ENCODE data around the gene SEMA3E.

SEMA3E gene

GRCh38 chr7:83426325-83426724 is 222.6 kb downstream of the SEMA3E start:
- H3K4me3 ChIP-seq (ENCODE audit: low read depth, low read length) = no peak overlapping the region
- no peak for DNase-seq (ENCODE audit: low read depth)
- TF ChIP-seq CTCF (IDR thresholded peaks at IDR 0.05; ENCODE audit: insufficient read depth, low read depth, low read length, missing control alignments) = no peak

GRCh38 chr7:83419013-83419412 is 229.9 kb downstream of the SEMA3E start:
- no peak for DNase-seq (ENCODE audit: low read depth)
- no peak overlapping the region for H3K4me3 ChIP-seq (ENCODE audit: low read depth, low read length)
- no peak for TF ChIP-seq CTCF (IDR thresholded peaks at IDR 0.05; ENCODE audit: insufficient read depth, low read depth, low read length, missing control alignments)

- DNase-seq (ENCODE audit: low read depth) = no peak
- no peak overlapping the region for H3K4me3 ChIP-seq (ENCODE audit: low read depth, low read length)
Measured at GRCh38 chr7:83415840-83416239, 233.1 kb downstream of the SEMA3E start.

GRCh38 chr7:83414947-83415346 is 234.0 kb downstream of the SEMA3E start:
- DNase-seq (ENCODE audit: low read depth) = no peak
- TF ChIP-seq CTCF (IDR thresholded peaks at IDR 0.05; ENCODE audit: insufficient read depth, low read depth, low read length, missing control alignments) = no peak
- H3K4me3 ChIP-seq (ENCODE audit: low read depth, low read length) = no peak overlapping the region

More at GRCh38 chr7:83415840-83416239, 233.1 kb downstream of the SEMA3E start:
- TF ChIP-seq CTCF (IDR thresholded peaks at IDR 0.05; ENCODE audit: insufficient read depth, low read depth, low read length, missing control alignments) = no peak

DNA sequence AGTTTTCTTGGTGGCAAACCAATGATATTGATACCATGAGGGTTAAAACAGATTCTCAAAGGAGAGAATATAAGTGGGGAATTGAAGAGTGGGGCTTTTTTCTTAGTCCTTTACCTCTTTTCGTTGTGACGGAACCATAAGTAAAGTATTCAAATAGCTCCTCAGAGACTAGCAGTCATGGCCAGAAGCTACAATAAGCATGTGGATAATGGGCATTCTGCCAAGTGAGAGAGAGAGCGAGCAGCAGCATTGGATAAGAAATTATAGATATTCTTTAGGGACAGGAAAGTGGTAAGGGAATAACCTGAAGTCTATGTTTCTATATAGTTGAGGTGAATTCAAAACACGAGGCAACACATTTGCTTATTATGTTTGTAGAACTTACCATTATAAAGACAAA is 235.1 kb downstream of the SEMA3E start:
- no peak for DNase-seq (ENCODE audit: low read depth)
- TF ChIP-seq CTCF (IDR thresholded peaks at IDR 0.05; ENCODE audit: insufficient read depth, low read depth, low read length, missing control alignments) = no peak
- no peak overlapping the region for H3K4me3 ChIP-seq (ENCODE audit: low read depth, low read length)

DNA sequence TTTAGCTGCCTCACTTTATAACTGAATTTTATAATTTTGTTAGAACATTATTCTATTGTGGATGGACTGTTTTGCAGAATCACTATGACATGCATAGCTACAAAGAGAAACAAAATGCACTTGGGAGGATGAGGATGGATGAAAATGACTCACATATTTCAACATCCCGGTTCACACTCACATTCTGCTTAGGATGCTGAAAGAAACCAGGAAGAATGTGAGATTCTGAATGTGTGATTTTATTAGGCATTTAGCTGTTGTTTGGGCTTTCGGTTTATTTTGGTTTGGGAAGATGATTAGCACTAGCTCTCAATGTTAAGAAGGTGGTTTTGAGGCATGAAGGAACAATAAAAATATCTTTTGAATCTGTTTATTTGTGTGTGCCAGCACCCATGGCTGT is 235.5 kb downstream of the SEMA3E start:
- H3K4me3 ChIP-seq (ENCODE audit: low read depth, low read length) = no peak overlapping the region
- no peak for DNase-seq (ENCODE audit: low read depth)
- TF ChIP-seq CTCF (IDR thresholded peaks at IDR 0.05; ENCODE audit: insufficient read depth, low read depth, low read length, missing control alignments) = no peak

- DNase-seq (ENCODE audit: low read depth) = peak; percentile 66
- TF ChIP-seq CTCF (IDR thresholded peaks at IDR 0.05; ENCODE audit: insufficient read depth, low read depth, low read length, missing control alignments) = peak; percentile 49
- H3K4me3 ChIP-seq (ENCODE audit: low read depth, low read length) = no peak overlapping the region
Measured at GRCh38 chr7:83410989-83411591, 237.8 kb downstream of the SEMA3E start.
